GM18909 (cell line): ENCODE measurements around the gene COG4.
A peak's percentile ranks its signal among the peaks of the same experiment; 100 is the strongest.
"Not testable (repeated sequence)": the region's sequence is repeated elsewhere in the genome, so short reads cannot be mapped to it uniquely, and the experiment has no call there.

Source experiments
- ATAC-seq: cut with Tn5 transposase; IDR thresholded peaks from one replicate; pipeline ENCODE4 v1.9.1; 2021; ENCODE audit warnings: mild to moderate bottlenecking; ENCODE audit not compliant: unreplicated experiment, poor library complexity

Gene COG4

DNA sequence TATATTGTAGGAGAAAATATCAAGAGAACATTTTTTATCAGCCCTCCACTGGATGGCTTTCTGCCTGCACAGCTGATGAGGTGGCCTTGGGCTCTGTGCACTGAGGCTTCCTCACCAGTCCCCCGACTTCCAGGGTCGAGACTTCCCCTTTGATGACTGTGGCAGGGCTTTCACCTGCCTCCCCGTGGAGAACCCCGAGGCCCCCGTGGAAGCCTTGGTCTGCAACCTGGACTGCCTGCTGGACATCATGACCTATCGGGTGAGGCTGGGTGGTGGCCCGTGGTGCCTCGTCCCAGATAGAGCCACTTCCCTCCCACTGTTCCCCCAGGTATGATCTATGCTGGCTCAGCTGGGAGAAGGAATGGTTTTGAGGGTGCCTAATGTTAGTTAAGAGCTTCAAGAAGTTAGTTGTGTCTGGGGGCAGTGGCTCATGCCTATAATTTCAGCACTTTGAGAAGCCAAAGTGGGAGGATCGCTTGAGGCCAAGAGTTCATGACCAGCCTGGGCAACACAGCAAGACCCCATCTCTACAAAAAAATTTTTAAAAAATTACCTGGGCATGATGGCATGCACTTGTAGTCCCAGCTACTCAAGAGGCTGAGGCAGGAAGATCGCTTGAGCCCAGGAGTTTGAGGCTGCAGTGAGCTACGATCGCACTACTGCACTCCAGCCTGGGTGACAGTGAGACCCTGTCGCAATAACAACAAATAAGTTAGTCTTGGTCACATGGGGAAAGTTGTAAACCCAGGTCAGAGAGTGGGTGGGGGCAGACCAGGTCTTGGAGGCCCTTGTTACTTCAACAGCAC, 57.2 kb downstream of the COG4 start:
- ATAC-seq: no peak

DNA sequence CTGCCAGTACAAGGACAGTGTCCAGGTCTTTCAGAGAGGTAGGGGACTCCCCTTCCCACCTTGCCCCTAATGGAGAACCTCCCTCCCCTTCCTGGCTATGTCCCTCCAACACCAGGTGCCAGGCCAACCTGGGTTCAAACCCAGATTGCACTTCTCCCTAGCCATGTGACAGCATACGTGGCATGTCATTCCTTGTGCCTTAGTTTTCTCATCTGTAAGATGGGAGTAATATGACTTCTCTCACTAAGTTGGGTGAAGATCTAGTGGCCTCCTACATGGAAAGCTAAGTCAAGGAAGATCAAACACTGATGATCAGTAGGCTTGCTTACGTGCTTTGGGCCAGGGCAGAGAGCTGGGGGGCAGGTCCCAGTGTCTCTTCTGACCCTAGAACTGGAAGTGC, 60.1 kb downstream of the COG4 start:
- ATAC-seq: no peak

GRCh38 chr16:70460737-70461261, 62.6 kb downstream of the COG4 start:
- no peak for ATAC-seq

DNA sequence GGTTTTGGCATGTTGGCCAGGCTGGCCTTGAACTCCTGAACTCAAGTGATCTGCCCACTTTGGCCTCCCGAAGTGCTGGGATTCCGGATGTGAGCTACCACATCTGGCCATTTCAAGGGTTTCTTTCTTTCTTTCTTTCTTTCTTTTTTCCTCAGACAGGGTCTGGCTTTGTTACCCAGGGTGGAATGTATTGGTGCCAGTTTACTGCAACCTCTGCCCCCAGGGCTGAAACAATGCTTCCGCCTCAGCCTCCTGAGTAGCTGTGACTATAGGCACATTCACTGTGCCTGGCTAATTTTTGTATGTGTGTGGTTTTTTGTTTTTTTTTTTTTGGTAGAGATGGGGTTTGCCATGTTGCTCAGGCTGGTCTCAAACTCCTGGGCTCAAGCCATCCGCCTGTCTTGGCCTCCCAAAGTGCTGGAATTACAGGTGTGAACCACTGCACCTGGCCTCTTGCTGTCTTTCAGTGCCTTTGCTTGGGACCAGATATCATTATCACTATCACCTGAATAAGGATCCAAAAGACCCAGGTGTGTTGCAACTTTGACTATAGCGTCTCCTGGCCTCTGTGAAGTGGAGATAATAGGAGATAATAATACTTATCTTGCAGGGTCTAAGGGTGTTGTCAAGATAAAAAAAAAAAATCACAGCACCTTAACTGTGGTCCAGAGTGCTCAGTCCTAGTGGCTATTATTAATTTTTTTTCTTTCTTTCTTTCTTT, 65.7 kb downstream of the COG4 start:
- ATAC-seq: no peak

DNA sequence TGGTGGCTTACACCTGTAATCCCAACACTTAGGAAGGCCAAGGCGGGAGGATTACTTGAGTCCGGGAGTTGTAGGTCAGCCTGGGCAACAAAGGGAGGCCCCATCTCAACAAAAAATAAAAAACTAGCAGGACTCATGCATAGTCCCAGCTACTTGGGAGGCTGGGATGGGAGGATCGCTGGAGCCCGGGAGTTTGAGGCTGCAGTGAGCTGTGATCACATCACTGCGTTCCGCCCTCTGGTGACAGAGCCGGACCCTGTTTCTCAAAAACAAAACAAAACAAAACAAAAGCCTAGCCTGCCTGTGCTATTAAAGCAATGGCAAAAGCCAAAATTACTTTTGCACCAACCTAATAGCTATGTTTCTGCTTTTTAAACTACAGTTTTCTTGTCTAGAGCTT, 67.4 kb downstream of the COG4 start:
- ATAC-seq: no peak

DNA sequence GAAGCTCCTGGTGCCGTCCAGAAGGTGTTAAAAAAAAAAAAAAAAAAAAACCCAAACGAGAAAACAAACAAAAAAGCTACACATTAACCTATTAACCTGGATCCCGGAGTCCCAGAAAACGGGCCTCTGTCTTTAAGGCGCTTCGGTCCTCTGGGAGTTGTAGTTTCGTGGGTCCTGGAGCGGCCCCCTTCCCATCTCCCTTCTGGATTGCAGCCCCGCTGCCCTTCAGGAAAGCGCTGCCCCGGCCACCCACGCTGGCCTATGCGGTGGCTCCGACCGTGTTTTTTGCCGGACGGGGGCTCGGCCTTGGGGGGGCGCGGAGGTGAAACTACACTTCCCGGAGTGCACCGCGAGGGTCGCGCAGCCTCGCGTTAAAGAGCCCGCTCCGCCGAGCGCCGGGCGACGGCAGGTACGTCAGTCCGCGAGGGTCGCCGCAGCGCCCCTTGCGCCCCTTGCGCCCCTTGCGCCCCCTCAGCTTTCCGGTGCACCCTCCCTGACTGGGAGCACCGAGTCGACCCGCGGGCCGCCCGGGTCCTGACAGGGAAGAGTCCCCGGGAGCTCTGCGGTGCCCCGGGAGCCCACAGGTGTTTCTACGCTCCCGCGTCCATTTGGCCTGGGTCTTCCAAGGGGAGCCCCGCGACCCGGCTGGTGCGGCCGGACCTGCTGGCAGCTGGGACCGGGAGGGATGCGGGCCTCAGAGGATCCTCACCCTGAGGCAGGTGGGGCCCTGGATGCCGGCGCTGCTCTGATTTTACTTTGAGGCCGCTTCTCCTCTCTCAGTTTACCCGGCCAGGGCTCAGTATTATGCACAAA, 68.9 kb downstream of the COG4 start, which contains the start of gene FCSK:
FCSK (plus strand) TSS at position 374 of the 813 bp plus-strand sequence. CDS start 8,596 bp downstream, outside the sequence.
- peak; percentile 81 for ATAC-seq

GRCh38 chr16:70453892-70454221, 69.5 kb downstream of the COG4 start:
- no peak for ATAC-seq

GRCh38 chr16:70453117-70453891, 70.0 kb downstream of the COG4 start:
- ATAC-seq: no peak

- ATAC-seq: not testable (repeated sequence)
Measured at GRCh38 chr16:70451004-70451340, 72.4 kb downstream of the COG4 start.

- ATAC-seq: not testable (repeated sequence)
Measured at GRCh38 chr16:70450142-70451003, 73.0 kb downstream of the COG4 start.

GRCh38 chr16:70448075-70448474, 75.3 kb downstream of the COG4 start:
- ATAC-seq: no peak

- no peak for ATAC-seq
Measured at GRCh38 chr16:70444249-70445063, 78.9 kb downstream of the COG4 start.

DNA sequence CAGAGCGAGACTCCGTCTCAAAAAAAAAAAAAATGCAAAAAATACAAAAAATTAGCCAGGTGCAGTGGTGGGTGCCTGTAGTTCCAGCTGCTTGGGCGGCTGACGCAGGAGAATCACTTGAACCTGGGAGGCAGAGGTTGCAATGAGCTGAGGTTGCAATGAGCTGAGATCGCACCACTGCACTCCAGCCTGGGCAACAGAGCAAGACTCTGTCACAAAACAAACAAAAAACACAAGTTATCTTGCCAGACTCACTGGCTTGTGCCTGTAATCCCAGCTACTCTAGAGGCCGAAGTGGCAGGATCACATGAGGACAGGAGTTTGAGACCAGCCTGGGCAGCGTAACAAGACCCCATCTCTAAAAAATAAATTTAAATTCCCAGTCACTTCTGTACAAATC, 81.0 kb downstream of the COG4 start:
- ATAC-seq: no peak

GRCh38 chr16:70441406-70441990, 81.9 kb downstream of the COG4 start:
- ATAC-seq: no peak

DNA sequence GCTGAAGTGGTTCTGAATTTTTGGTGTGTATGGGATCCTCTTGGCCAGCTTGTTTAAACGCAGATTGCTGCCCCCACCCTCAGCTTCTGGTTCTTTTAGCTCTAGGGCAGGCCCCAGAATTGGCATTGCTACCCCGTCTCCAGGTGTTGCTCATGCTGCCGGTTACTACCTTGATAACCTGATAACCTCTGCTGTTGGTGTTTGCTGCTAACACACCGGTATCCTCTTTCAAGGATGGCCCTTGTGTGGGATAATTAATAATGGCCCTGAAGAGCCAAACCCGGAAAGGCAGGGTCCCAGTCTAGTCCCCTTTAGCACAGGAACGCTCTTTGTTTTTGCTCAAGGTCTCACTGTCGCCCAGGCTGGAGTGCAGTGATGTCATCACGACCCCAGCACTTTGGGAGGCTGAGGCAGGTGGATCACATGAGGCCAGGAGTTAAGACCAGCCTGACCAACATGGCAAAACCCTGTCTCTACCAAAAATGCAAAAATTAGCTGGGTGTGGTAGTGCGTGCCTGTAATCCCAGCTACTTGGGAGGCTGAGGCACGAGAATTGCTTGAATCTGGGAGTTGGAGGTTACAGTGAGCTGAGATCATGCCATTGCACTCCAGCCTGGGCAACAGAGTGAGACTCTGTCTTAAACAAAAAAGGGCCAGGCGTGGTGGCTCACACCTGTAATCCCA, 83.2 kb downstream of the COG4 start:
- no peak for ATAC-seq

GRCh38 chr16:70438969-70439862, 84.1 kb downstream of the COG4 start, which contains the start of gene ST3GAL2:
ST3GAL2 (minus strand) TSS chr16:70439100; CDS start chr16:70398530, 40,570 bp downstream.
- peak; percentile 86 for ATAC-seq
